ENCODE measurements around the gene LAMTOR2.

DNA sequence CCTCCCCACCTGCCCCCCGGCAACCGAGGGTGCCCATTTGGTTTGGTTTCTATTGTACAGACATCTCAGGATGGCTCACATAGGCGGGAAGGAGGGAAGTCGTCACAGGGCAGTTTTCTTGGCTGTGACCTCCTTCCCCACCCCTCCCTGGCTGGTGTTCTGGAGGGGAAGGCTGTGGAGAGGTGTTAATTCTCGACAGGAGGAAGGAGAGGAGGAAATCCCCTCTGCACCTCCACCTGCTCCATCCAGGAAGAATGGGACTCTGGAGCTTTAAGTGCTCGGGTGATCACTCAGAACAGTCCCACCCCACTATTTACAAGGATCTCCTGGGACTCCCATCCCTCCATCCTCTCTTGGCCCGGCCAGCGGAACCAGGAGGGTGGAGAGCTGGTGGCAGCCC is 20.1 kb downstream of the LAMTOR2 start:
- TF ChIP-seq, protein P1, sequence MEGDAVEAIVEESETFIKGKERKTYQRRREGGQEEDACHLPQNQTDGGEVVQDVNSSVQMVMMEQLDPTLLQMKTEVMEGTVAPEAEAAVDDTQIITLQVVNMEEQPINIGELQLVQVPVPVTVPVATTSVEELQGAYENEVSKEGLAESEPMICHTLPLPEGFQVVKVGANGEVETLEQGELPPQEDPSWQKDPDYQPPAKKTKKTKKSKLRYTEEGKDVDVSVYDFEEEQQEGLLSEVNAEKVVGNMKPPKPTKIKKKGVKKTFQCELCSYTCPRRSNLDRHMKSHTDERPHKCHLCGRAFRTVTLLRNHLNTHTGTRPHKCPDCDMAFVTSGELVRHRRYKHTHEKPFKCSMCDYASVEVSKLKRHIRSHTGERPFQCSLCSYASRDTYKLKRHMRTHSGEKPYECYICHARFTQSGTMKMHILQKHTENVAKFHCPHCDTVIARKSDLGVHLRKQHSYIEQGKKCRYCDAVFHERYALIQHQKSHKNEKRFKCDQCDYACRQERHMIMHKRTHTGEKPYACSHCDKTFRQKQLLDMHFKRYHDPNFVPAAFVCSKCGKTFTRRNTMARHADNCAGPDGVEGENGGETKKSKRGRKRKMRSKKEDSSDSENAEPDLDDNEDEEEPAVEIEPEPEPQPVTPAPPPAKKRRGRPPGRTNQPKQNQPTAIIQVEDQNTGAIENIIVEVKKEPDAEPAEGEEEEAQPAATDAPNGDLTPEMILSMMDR (conservative IDR thresholded peaks at IDR 0.05): no peak
- TF ChIP-seq ZFX (IDR thresholded peaks at IDR 0.05): no peak

Data from C4-2B (cell line).